Stimulated activated CD4-positive, alpha-beta T cell treated with anti-CD3 and anti-CD28 coated beads, TNF-alpha, amount 100 ng/mL, for 48 hours (primary cell): Measurements from ENCODE around the gene ATPAF2.

Experiments
- DNase-seq, 3 donors: peaks; one replicate each; pipeline ENCODE4 v3.0.0-alpha.2; 2020; ENCODE audit warnings: low read depth in 3 of 3

The ATPAF2 gene

DNA sequence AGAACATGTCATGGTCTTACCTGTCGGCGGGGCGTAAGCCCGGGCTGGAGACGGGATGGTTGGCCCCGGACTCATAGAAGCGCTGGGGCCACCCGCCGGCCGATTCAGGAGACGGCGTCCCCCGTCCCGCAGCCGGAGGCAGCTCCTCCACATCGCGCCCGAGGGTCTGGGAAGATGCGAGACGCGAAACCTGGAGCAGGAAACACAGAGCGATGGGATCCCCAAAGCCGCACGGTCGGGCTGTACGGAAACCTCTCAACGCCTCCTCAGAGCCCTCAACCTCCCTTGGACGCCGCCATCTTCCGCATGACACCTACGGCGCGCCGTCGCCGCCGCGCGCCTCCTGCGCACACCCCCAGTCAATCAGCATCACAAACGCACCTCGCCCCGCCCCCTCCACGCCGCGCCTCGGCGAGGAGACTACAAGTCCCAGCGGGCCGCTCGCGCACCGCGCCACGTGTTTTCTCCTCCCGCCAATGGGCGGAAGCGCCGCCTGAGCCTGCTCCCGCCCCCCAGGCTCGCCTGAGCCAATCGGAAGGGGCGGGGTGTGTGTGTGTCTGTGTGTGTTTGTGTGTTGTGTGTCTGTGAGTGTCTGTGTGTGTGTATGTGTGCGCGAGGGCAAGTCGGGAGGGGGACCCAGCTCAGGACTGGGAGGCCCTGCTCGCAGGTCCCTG, at the start of gene ATPAF2, which contains the start of gene GID4:
Gene ATPAF2 (minus strand): TSS at position 308 of the 674 bp plus-strand sequence. CDS start 155 bp downstream, at position 153.
Gene GID4 (plus strand): TSS at position 548 of the 674 bp plus-strand sequence. CDS start 57 bp downstream, at position 605.
- DNase-seq: peak; percentile 99

DNA sequence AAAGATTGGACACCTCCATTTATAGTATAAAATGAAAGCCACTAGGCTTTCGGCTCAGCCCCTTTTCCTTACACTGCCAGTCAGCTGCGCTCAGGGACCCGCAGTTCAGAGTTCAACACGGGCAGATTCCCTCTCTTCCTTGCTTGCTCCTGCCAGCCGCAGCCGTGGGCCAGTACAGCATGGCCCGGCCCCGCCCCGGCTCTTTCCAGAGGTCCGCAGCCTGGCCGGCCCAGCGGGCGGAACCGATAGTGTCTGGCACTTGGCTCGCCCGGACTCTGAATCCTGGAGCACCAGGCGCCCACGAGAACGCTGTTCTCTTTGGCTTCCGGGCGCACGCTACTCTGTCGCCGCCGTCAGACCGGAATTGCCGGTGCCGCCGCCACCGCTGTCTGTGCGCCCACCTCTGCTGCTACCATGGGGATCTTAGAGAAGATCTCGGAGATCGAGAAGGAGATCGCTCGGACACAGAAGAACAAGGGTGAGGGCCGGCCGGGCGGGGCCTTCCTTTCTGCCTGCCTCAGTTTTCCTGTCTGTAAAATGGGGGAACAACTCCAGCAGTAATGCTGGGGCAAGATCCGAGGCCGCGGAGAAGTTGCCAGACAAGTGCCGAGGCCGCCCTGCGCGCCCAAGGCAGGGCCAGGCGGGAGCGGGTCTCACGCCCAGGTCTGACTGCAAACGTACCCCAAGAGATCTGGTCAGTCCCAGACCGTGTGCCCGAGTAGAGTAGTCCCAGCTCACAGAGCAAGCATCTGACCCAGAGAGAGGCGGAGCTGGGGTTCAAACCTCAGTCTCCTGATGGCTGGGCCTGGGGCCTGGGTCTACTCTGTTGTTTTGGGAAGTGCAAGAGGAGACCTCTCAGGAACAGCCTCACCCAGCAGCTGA, 48.9 kb upstream of the ATPAF2 start, which contains the start of gene DRG2:
Gene DRG2 (plus strand): TSS at position 339 of the 882 bp plus-strand sequence. CDS start 76 bp downstream, at position 415.
- DNase-seq: peak; percentile 76 to 84 (median 78)

DNA sequence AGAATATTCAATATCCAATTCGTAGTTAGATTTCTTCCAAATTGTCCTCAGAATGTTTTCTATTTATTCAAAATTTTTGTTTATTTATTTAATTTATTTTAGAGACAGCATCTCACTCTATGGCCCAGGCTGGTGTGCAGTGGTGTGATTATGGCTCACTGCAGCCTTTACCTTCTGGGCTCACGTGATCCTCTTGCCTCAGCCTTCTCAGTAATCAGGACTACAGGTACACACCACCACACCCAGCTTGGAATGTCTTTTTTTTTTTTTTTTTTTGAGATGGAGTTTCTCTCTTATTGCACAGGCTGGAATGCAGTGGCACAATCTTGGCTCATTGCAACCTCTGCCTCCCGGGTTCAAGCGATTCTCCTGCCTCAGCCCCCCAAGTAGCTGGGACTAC, 45.3 kb upstream of the ATPAF2 start:
- no peak for DNase-seq

- DNase-seq: no peak
Measured at GRCh38 chr17:18079543-18079942, 40.6 kb upstream of the ATPAF2 start.

DNA sequence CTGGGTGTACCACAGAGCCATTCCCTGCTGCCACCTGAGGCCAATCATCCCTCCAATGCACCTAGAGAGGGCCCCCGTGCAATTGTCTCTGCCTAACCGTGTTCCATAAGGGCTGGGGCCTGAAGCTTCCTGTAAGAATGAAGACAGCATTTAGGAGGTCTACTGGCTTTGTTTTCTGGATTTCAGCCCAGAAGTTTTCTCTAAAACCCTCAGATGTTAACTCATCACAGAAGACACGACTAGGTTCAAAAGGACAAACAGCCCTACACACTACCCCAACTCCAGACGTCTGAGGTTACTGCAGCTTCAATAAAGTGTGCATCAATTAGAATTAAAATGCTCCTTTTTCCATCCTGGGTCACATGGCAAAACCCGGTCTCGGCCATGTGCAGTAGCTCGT, 38.0 kb upstream of the ATPAF2 start:
- no peak for DNase-seq

GRCh38 chr17:18074566-18075272, 35.8 kb upstream of the ATPAF2 start:
- no peak for DNase-seq

GRCh38 chr17:18071751-18072150, 32.8 kb upstream of the ATPAF2 start:
- DNase-seq: no peak

- DNase-seq: no peak
Measured at GRCh38 chr17:18070861-18071340, 31.9 kb upstream of the ATPAF2 start.

DNA sequence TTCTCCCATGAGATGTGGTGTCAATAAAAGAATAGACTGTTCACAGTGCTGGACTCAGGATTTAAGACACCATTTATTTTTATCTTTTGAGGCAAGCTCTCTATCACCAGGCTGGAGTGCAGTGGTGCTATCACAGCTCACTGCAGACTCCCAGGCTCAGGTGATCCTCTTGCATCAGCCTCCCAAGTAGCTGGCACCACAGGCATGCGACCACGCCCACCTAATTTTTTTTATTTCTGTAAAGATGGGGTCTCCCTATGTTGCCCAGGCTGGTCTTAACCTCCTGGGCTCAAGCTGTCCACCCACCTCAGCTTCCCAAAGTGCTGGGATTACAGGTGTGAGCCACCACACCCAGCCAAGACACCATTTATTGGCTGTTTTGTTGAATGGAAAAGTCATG, 30.1 kb upstream of the ATPAF2 start:
- no peak for DNase-seq

GRCh38 chr17:18066866-18067265, 27.9 kb upstream of the ATPAF2 start:
- DNase-seq: no peak

DNA sequence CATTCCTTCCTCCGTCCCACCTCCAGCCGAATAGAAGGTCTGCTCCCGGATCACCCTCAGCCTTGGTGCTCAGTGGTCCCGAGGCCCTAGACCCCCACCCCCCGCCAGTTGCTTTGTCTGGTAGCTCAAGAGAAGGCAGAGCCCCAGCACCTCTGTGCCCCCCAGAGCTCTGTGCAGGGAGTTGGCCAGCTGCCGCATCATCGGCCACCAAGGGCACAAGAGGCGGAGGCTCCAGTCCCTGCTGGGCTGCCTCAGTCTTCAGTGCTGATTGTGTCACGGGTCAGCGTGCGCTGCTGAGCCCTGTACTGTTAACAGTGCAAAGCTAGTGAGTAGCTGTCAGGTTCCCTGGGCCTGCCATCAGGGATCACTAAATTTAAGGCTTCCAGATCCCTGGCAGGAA, 26.6 kb upstream of the ATPAF2 start:
- DNase-seq: no peak

GRCh38 chr17:18064053-18064452, 25.1 kb upstream of the ATPAF2 start:
- no peak for DNase-seq

- no peak for DNase-seq
Measured at GRCh38 chr17:18059283-18059682, 20.3 kb upstream of the ATPAF2 start.

DNA sequence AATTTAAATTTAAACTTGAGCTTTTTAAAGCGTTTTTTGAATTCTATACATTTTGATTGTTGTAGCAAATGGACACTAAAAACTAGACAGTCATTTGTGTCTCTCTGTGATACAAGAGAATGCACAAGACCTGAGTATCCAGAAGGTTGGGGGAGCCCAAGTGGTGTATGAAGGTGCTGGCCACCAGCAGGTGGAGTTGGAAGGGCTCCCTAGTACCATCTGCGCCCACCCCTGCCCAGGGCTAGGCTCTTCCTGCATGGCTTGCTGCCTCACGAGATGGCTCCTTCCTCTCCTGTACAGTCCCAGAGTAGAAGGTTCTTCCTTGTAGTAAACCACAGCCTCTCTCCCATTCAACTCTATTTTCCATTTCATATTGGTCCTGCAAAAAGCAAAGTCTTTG, 17.2 kb upstream of the ATPAF2 start:
- DNase-seq: no peak

- DNase-seq: no peak
Measured at GRCh38 chr17:18055597-18055996, 16.6 kb upstream of the ATPAF2 start.

GRCh38 chr17:18045691-18046350, 6.9 kb upstream of the ATPAF2 start:
- no peak for DNase-seq

GRCh38 chr17:18044609-18045008, 5.6 kb upstream of the ATPAF2 start:
- no peak for DNase-seq

GRCh38 chr17:18043491-18043890, 4.5 kb upstream of the ATPAF2 start:
- no peak for DNase-seq

GRCh38 chr17:18042983-18043382, 4.0 kb upstream of the ATPAF2 start:
- DNase-seq: no peak

- no peak for DNase-seq
Measured at GRCh38 chr17:18041776-18042175, 2.8 kb upstream of the ATPAF2 start.

- DNase-seq: no peak
Measured at GRCh38 chr17:18040261-18040858, 1.4 kb upstream of the ATPAF2 start.
